ENCODE measurements around the gene PTPRCAP. TPM values are rescaled to one million over a fixed set of nuclear protein-coding genes. Genes with fewer than 3 reads are reported as not detected.

Gene PTPRCAP
- total and polyA plus RNA-seq, 9 of the 15 experiments (the other 6 are each of a cell fraction or from before 2014, with no cell fraction given) = 0.22 to 2.0 (median 1.1) TPM; not detected in 4

DNA sequence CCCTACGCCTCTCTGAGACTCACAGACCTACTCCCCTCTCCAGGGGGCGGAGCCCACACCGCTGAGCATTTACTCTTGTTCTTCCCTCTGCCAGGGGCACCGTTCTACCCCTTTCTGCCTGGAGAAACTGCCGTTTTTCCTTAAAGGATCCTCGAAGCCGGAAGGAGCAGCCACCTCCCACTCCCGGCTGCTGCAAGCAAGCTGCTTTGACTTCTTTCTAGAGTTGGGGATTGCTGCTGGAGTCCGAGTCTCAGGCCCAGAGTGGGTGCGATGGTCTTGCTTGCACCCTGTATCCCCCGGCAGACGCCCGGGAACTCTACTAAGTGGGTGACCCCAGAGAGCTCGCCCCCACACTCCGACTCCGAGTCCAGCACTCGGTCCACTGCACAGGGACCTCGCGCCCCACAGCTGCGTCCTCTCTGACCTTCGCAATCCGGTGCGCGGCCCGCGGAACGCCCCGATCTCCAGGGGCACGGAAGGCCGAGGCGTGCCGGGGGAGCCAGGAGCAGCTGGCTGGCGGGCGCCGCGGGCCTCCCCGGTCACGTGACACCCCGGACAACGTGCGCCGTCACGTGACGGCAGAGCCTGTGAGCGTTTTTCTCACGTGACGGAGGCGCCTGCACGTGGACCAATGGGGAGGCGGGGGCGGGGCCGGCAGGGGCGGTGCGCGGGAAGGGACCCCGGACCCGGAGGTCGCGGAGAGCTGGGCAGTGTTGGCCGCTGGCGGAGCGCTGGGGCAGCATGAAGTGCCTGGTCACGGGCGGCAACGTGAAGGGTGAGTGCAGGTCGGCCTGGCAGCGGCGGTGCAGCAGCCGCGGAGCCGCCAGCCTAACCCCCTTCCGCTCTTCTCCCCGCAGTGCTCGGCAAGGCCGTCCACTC lies 45.9 kb downstream of the PTPRCAP start, which contains the start of gene RAD9A (continued):
- TF ChIP-seq, protein P1, sequence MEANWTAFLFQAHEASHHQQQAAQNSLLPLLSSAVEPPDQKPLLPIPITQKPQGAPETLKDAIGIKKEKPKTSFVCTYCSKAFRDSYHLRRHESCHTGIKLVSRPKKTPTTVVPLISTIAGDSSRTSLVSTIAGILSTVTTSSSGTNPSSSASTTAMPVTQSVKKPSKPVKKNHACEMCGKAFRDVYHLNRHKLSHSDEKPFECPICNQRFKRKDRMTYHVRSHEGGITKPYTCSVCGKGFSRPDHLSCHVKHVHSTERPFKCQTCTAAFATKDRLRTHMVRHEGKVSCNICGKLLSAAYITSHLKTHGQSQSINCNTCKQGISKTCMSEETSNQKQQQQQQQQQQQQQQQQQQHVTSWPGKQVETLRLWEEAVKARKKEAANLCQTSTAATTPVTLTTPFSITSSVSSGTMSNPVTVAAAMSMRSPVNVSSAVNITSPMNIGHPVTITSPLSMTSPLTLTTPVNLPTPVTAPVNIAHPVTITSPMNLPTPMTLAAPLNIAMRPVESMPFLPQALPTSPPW (CRISPR knock-in tag; IDR thresholded peaks at IDR 0.05) = peak; percentile 81
- peak; percentile 41 for TF ChIP-seq POLR2B (IDR thresholded peaks at IDR 0.05; ENCODE audit: low read depth, partially characterized antibody)
- TF ChIP-seq, protein P2, sequence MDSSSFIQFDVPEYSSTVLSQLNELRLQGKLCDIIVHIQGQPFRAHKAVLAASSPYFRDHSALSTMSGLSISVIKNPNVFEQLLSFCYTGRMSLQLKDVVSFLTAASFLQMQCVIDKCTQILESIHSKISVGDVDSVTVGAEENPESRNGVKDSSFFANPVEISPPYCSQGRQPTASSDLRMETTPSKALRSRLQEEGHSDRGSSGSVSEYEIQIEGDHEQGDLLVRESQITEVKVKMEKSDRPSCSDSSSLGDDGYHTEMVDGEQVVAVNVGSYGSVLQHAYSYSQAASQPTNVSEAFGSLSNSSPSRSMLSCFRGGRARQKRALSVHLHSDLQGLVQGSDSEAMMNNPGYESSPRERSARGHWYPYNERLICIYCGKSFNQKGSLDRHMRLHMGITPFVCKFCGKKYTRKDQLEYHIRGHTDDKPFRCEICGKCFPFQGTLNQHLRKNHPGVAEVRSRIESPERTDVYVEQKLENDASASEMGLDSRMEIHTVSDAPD (CRISPR knock-in tag; IDR thresholded peaks at IDR 0.05) = no peak
- peak; percentile 78 for TF ChIP-seq ZBTB17 (CRISPR knock-in tag; IDR thresholded peaks at IDR 0.05)
- TF ChIP-seq SRSF7 (optimal IDR thresholded peaks at IDR 0.05; ENCODE audit: low read depth, low read length) = no peak
- TF ChIP-seq NUFIP1 (IDR thresholded peaks at IDR 0.05; ENCODE audit: partially characterized antibody) = no peak
- TF ChIP-seq ZNF695 (CRISPR knock-in tag; IDR thresholded peaks at IDR 0.05) = no peak
- no peak for TF ChIP-seq NCOA2 (IDR thresholded peaks at IDR 0.05; ENCODE audit: partially characterized antibody in 2 of 2)
- 0 out of 2 replicates have a peak, but pooled peaks have one; percentile 18 for TF ChIP-seq CBFB (CRISPR knock-in tag; IDR thresholded peaks at IDR 0.05)
- no peak for TF ChIP-seq JUNB (CRISPR knock-in tag; conservative IDR thresholded peaks at IDR 0.05)
- TF ChIP-seq PTTG1 (tag; IDR thresholded peaks at IDR 0.05; ENCODE audit: low read depth) = no peak
- TF ChIP-seq, protein P3, sequence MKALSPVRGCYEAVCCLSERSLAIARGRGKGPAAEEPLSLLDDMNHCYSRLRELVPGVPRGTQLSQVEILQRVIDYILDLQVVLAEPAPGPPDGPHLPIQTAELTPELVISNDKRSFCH (CRISPR knock-in tag; IDR thresholded peaks at IDR 0.05) = no peak
- TF ChIP-seq, protein P3 (tag; IDR thresholded peaks at IDR 0.05) = peak; percentile 48; the same call in 1 of the 2 replicates
- TF ChIP-seq NFYB (IDR thresholded peaks at IDR 0.05; ENCODE audit: extremely low read depth, insufficient read length) = peak; percentile 86
- peak; percentile 80 for TF ChIP-seq MXD1 (CRISPR knock-in tag; IDR thresholded peaks at IDR 0.05; ENCODE audit: borderline replicate concordance, poor library complexity, severe bottlenecking)
- peak; percentile 85 for TF ChIP-seq ZFX (CRISPR knock-in tag; IDR thresholded peaks at IDR 0.05)
- peak; percentile 31 for TF ChIP-seq HNRNPLL (IDR thresholded peaks at IDR 0.05; ENCODE audit: low read depth, low read length, poor library complexity, severe bottlenecking)
- TF ChIP-seq, protein P4, sequence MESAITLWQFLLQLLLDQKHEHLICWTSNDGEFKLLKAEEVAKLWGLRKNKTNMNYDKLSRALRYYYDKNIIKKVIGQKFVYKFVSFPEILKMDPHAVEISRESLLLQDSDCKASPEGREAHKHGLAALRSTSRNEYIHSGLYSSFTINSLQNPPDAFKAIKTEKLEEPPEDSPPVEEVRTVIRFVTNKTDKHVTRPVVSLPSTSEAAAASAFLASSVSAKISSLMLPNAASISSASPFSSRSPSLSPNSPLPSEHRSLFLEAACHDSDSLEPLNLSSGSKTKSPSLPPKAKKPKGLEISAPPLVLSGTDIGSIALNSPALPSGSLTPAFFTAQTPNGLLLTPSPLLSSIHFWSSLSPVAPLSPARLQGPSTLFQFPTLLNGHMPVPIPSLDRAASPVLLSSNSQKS (CRISPR knock-in tag; IDR thresholded peaks at IDR 0.05) = no peak
- TF ChIP-seq BRCA1 (IDR thresholded peaks at IDR 0.05) = no peak
- no peak for TF ChIP-seq BRCA1 (CRISPR knock-in tag; IDR thresholded peaks at IDR 0.05)
- peak; percentile 76 for TF ChIP-seq RNF2 (IDR thresholded peaks at IDR 0.05)
- peak; percentile 72 for TF ChIP-seq E2F3 (CRISPR knock-in tag; IDR thresholded peaks at IDR 0.05)
- peak; percentile 55 for TF ChIP-seq RBM22 (IDR thresholded peaks at IDR 0.05; ENCODE audit: low read depth, low read length, poor library complexity, severe bottlenecking)
- no peak for TF ChIP-seq ZKSCAN8 (CRISPR knock-in tag; IDR thresholded peaks at IDR 0.05)
